HEK293T (cell line): Measurements from ENCODE around the gene CCDC170.

Source experiments
- ARNT ChIP-seq: fragments of 450-650 bp; IDR thresholded peaks from 2 replicates; pipeline ENCODE4 v1.6.1; 2017; ENCODE audit warnings: mild to moderate bottlenecking
- BHLHE40 ChIP-seq: fragments of 450-650 bp; IDR thresholded peaks from 2 replicates; pipeline ENCODE4 v1.6.1; 2016; ENCODE audit warnings: mild to moderate bottlenecking, moderate library complexity, borderline replicate concordance
- ELF4 ChIP-seq: fragments of 450-650 bp; IDR thresholded peaks from 2 replicates; pipeline ENCODE4 v1.6.1; 2017; ENCODE audit warnings: antibody characterized with exemption
- FOXA1 ChIP-seq: fragments of 450-650 bp; IDR thresholded peaks from 2 replicates; pipeline ENCODE4 v1.6.1; 2016; ENCODE audit warnings: mild to moderate bottlenecking
- FOXK2 ChIP-seq: fragments of 450-650 bp; IDR thresholded peaks from 2 replicates; pipeline ENCODE4 v1.6.1; 2016; ENCODE audit warnings: mild to moderate bottlenecking
- FOXM1 ChIP-seq: fragments of 450-650 bp; IDR thresholded peaks from 2 replicates; pipeline ENCODE4 v1.6.1; 2017; ENCODE audit warnings: mild to moderate bottlenecking, borderline replicate concordance
- HDGF ChIP-seq: fragments of 450-650 bp; IDR thresholded peaks from 2 replicates; pipeline ENCODE4 v1.6.1; 2017; ENCODE audit warnings: antibody characterized with exemption, borderline replicate concordance
- L3MBTL2 ChIP-seq: fragments of 450-650 bp; conservative IDR thresholded peaks from 2 replicates; pipeline ENCODE4 v1.6.1; 2016; ENCODE audit warnings: mild to moderate bottlenecking
- LEF1 ChIP-seq: fragments of 450-650 bp; IDR thresholded peaks from 2 replicates; pipeline ENCODE4 v1.6.1; 2017; ENCODE audit warnings: mild to moderate bottlenecking, borderline replicate concordance
- NFRKB ChIP-seq: fragments of 450-650 bp; IDR thresholded peaks from 2 replicates; pipeline ENCODE4 v1.6.1; 2016; ENCODE audit warnings: mild to moderate bottlenecking, moderate library complexity
- PKNOX1 ChIP-seq: fragments of 450-650 bp; IDR thresholded peaks from 2 replicates; pipeline ENCODE4 v1.6.1; 2016
- SP1 ChIP-seq: fragments of 450-650 bp; IDR thresholded peaks from 2 replicates; pipeline ENCODE4 v1.6.1; 2017
- SUZ12 ChIP-seq: fragments of 450-650 bp; IDR thresholded peaks from 2 replicates; pipeline ENCODE4 v1.6.1; 2016; ENCODE audit warnings: mild to moderate bottlenecking
- ZNF384 ChIP-seq: fragments of 450-650 bp; IDR thresholded peaks from 2 replicates; pipeline ENCODE4 v1.6.1; 2016

GRCh38 chr6:151447237-151447636 lies 46.6 kb upstream of the CCDC170 start:
- no peak for TF ChIP-seq ZNF384
- TF ChIP-seq HDGF, result no peak
- no peak for TF ChIP-seq FOXA1
- no peak for TF ChIP-seq ARNT
- TF ChIP-seq FOXM1, result no peak
- TF ChIP-seq SP1, result no peak
- no peak for TF ChIP-seq SUZ12
- TF ChIP-seq ELF4, result no peak
- no peak for TF ChIP-seq BHLHE40
- TF ChIP-seq NFRKB, result no peak
- TF ChIP-seq LEF1, result no peak
- no peak for TF ChIP-seq L3MBTL2
- no peak for TF ChIP-seq PKNOX1
- TF ChIP-seq FOXK2, result no peak
